ENCODE measurements around the gene THADA.

The THADA gene

DNA sequence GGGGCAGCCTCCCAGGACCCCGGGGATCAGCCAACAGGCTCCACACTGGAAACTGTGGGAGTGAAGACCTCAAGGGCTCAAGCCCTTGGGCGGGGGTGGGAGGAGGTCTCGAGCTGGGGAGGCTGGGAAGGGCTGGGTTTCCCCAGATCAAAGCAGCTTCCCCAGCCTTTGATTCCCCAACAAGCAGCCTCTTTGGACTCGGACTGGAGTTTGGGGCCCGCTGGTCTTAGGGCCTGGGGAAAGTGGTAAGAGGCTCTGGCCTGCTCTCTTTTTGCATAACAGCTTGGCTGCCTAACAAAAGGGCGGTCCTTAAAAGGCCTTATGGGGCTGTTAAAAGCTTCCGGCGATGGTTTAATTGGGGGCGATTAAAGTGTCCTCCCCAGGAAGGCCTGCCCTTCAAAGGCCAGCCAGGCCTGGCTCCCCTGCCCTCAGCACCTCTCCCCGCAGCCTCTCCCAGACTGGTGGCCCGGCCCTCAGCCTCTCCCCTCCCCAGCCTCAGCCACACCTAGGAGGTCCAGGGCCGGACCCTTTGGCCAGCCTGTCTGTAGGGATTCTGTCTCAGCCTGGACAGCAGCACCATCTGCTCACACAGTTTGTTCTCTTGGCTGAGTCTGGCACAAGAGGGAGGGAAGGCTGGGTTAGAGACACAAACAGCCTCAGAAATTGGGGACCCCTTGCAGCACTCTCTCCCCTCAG, 409.0 kb downstream of the THADA start:
- DNase-seq (ENCODE audit: low read depth in 2 of 2), result no peak

DNA sequence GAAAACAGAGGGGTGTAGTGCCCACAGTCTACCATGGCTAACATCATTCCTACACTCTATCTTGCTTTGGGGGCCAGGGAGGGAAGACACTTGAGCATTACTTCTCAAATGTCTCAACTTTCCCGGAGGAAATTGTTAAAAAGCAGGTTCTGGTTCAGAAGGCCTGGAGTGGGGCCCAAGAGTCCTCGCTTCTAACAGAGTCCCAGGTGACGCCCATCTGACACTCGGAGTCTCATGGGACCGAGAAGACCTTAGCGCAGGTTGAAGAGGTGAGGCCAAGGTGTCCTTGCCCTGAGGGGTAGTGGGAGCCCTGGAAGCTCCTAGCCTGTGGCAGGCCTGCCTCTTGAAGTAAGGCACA, 409.5 kb downstream of the THADA start:
- no peak for DNase-seq (ENCODE audit: low read depth in 2 of 2)

DNA sequence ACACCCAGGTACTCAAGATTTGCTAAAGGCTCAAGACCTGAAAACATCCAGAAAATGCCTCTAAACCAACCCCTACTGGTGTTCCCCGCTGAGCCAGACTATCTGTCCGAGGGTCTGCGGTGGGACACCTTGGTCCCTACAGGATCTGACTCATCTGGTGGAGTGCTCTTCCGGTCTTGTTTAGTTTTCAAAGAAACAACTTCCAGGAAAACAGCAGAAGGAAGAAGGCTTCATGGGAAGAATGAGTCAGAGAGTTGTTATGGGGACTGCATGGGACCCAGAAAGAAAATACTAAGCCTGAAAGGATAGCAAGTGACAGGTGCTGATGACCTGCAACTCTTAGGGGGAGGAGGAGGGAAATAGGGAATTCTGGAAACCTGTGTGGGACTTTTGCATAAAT, 410.7 kb downstream of the THADA start:
- DNase-seq (ENCODE audit: low read depth in 2 of 2), result no peak

DNA sequence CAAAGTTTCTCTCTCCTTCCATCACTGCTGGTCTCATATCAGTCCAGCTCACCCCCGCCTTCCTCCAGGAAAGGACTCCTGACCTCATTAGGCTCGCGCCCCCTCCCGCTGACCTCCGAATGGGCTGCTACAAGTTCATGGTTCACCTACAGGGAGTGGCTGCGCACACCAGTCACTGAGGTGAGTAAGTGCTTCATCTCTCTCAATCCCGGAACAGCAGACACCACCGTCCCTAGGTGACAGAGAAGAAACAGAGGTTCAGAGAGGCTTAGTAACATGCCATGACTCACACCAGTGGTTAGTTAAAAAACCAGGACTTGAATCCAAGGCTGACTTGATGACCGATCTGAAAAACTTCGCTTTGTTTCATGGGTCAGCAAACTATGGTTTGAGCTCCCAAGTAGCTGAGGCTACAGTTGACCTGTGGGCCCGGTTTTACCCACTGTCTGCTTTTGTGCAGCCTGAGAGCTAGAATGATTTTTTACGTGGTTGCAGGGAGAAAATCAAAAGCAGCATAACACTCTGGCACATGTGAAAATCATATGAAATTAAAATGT, 411.4 kb downstream of the THADA start:
- peak in 1 of 2 donors; percentile 35 for DNase-seq (ENCODE audit: low read depth in 2 of 2)

DNA sequence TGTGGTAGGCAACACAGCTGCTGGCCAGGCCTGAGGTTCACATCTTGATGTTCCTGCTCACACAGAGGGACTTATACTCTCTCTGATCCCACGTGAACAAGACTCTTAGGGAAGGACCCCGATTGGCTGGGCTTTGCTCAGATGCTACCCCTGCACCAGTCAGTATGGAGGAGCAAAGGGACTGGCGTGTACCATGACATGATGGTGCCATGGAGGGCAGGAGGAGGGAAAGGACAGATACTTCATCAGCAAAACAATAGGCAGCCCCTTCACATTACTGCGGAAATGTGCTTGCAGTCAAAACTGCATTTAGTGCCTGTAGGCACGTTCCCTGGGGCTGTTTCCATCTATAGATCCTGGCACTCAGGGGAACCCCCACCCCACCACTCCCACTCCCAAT, 412.1 kb downstream of the THADA start:
- DNase-seq (ENCODE audit: low read depth in 2 of 2), result no peak

DNA sequence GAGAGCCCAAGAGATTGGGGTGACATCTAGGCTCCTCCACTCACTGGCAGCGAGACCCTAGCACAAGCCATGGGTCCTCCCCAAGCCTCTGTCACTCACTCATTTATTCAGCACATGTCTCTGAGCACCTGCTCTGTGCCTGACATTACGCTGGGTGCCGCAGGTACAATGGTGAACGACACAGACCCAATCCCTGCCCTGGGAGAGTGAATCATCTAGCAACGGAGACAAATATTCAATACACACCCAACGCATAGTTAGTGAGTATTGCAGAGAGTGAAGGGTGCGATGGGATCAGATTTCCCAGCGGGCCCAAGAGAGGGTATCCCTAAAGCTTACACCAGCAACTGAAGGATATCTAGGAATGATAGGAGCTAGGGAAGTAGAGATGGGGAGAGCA, 414.9 kb downstream of the THADA start:
- DNase-seq (ENCODE audit: low read depth in 2 of 2), result no peak
